HepG2 (cell line): ENCODE results near the gene RABGAP1L. TPM values are rescaled to one million over a fixed set of nuclear protein-coding genes. Genes with fewer than 3 reads are reported as not detected.
A peak's percentile ranks its signal among the peaks of the same experiment; 100 is the strongest.

Source experiments
- ATAC-seq: fragments of 200-7000 bp; cut with Tn5 transposase; 3 replicates; pipeline ENCODE4 v1.9.1; 2020; ENCODE audit warnings: mild to moderate bottlenecking, moderate library complexity
- BruUV-seq: library from RNA; stranded (reverse); fragments of 400-500 nt; replicated peaks from 2 replicates; lab custom pipeline; 2021; lab: Mats Ljungman, UMichigan
- CTCF ChIA-PET: fragments of 300-600 bp; formaldehyde crosslinking; extraction: SDS; loops from one replicate; lab custom pipeline; 2021; ENCODE audit warnings: low total read pairs, inconsistent platforms, low intra/inter-chr PET ratio; lab: Yijun Ruan, JAX
- POLR2A ChIA-PET: fragments of 350-600 bp; sonication (Branson Sonifier 250); formaldehyde crosslinking; loops from one replicate; lab custom pipeline; 2020; ENCODE audit warnings: antibody characterized with exemption, inconsistent platforms; lab: Yijun Ruan, JAX
- DNase-seq: peaks from one replicate; pipeline ENCODE4 v3.0.0-alpha.2; 2015; ENCODE audit warnings: low spot score
- FAIRE-seq: peaks from 3 replicates; lab custom pipeline; 2011; peaks lifted over from hg19 to GRCh38; lab: Jason Lieb, UNC
- H2AFZ ChIP-seq: one replicate; pipeline ENCODE4 v1.6.1; 2011; ENCODE audit warnings: low read length, inconsistent platforms
- H3K27ac ChIP-seq: fragments of 300-600 bp; 3 replicates; pipeline ENCODE4 v1.8.0; 2011; ENCODE audit warnings: mixed run types, mild to moderate bottlenecking, mixed read lengths, low read length, inconsistent platforms; ENCODE audit not compliant: insufficient read depth; ENCODE audit errors: extremely low read length
- H3K27me3 ChIP-seq, 2 experiments: fragments of 200-600 bp in 1 of 2; 2 replicates in 1 of 2; 3 replicates in 1 of 2; pipeline versions ENCODE4 v1.6.0 to v1.8.0; 2011; ENCODE audit warnings: low read length in 2 of 2, mild to moderate bottlenecking in 2 of 2, moderate library complexity in 2 of 2, inconsistent platforms in 1 of 2; ENCODE audit not compliant: insufficient read depth in 2 of 2, control insufficient read depth in 1 of 2
- H3K36me3 ChIP-seq, 2 experiments: fragments of 200-600 bp in 1 of 2; replicated peaks in 1 of 2; 2 replicates in 1 of 2; 3 replicates in 1 of 2; pipeline versions ENCODE4 v1.5.1 to v1.8.0; 2011; ENCODE audit warnings: low read length in 2 of 2, inconsistent platforms in 1 of 2; ENCODE audit not compliant: insufficient read depth in 2 of 2, control insufficient read depth in 1 of 2
- H3K4me1 ChIP-seq: 2 replicates; pipeline ENCODE4 v1.5.1; 2012; ENCODE audit warnings: low read length, inconsistent platforms; ENCODE audit not compliant: insufficient read depth
- H3K4me2 ChIP-seq: 2 replicates; pipeline ENCODE4 v1.6.0; 2011; ENCODE audit warnings: low read depth, low read length, inconsistent platforms
- H3K4me3 ChIP-seq, 3 experiments: fragments of 200-600 bp in 1 of 3; sonication (generic), shearing (Covaris generic) in 1 of 3; replicated peaks in 1 of 3; 2 replicates each; pipeline ENCODE4 v1.5.1; 2011 to 2016; ENCODE audit warnings: low read length in 3 of 3, inconsistent platforms in 2 of 3, low read depth in 2 of 3, mild to moderate bottlenecking in 2 of 3, control low read depth in 1 of 3, mixed read lengths in 1 of 3; ENCODE audit not compliant: insufficient read depth in 1 of 3
- H3K79me2 ChIP-seq: one replicate; pipeline ENCODE4 v1.6.1; 2011; ENCODE audit warnings: low read length, inconsistent platforms; ENCODE audit not compliant: insufficient read depth
- H3K9ac ChIP-seq: 2 replicates; pipeline ENCODE4 v1.6.0; 2011; ENCODE audit warnings: mild to moderate bottlenecking, low read depth, low read length, inconsistent platforms; ENCODE audit not compliant: insufficient read depth
- H3K9me3 ChIP-seq: 2 replicates; pipeline ENCODE4 v1.5.1; 2012; ENCODE audit warnings: mild to moderate bottlenecking, low read length
- H4K20me1 ChIP-seq: 2 replicates; pipeline ENCODE4 v1.6.0; 2011; ENCODE audit warnings: inconsistent platforms, mild to moderate bottlenecking, low read length, moderate library complexity; ENCODE audit not compliant: insufficient read depth
- BCL6 ChIP-seq: IDR thresholded peaks from 2 replicates; pipeline ENCODE4 v1.6.1; 2016; ENCODE audit warnings: missing genetic modification reagents, missing compliant biosample characterization
- CREB1 ChIP-seq, 2 experiments: fragments of 450-650 bp in 1 of 2; IDR thresholded peaks; 2 replicates each; pipeline ENCODE4 v1.6.1; 2016 to 2017; ENCODE audit warnings: control low read depth in 1 of 2, mild to moderate bottlenecking in 1 of 2, missing compliant biosample characterization in 1 of 2, missing genetic modification characterization in 1 of 2
- FOXC1 ChIP-seq: sonication (generic); formaldehyde crosslinking; IDR thresholded peaks from 2 replicates; pipeline ENCODE4 v1.8.0; 2022; ENCODE audit warnings: mild to moderate bottlenecking, missing genetic modification reagents, borderline replicate concordance
- GABPA ChIP-seq, 2 experiments: IDR thresholded peaks; 2 replicates each; pipeline ENCODE4 v1.6.1; 2011 to 2016; ENCODE audit warnings: low read depth in 2 of 2, low read length in 1 of 2, missing biosample characterization in 1 of 2, missing genetic modification characterization in 1 of 2
- KLF13 ChIP-seq: sonication (generic); formaldehyde crosslinking; IDR thresholded peaks from 2 replicates; pipeline ENCODE4 v1.4.0; 2020; ENCODE audit warnings: mild to moderate bottlenecking, missing genetic modification reagents
- POGZ ChIP-seq: sonication (generic); formaldehyde crosslinking; IDR thresholded peaks from 2 replicates; pipeline ENCODE4 v1.4.0; 2020; ENCODE audit warnings: mild to moderate bottlenecking, missing genetic modification reagents
- SALL1 ChIP-seq: sonication (generic); formaldehyde crosslinking; IDR thresholded peaks from 2 replicates; pipeline ENCODE4 v1.8.0; 2022; ENCODE audit warnings: mild to moderate bottlenecking, missing genetic modification reagents
- SMAD3 ChIP-seq: sonication (generic); formaldehyde crosslinking; IDR thresholded peaks from 2 replicates; pipeline ENCODE4 v1.4.0; 2020; ENCODE audit warnings: missing genetic modification reagents
- SOX6 ChIP-seq, 2 experiments: fragments of 450-650 bp in 1 of 2; sonication (generic) in 1 of 2; formaldehyde crosslinking in 1 of 2; IDR thresholded peaks; 2 replicates each; pipeline versions ENCODE4 v1.4.0 to v1.6.1; 2017 to 2020; ENCODE audit warnings: antibody characterized with exemption in 1 of 2, mild to moderate bottlenecking in 1 of 2, missing genetic modification reagents in 1 of 2
- ZNF451 ChIP-seq: sonication (generic); formaldehyde crosslinking; IDR thresholded peaks from 2 replicates; pipeline ENCODE4 v1.5.0; 2020; ENCODE audit warnings: mild to moderate bottlenecking, missing genetic modification reagents
- ZNF570 ChIP-seq: sonication (generic); formaldehyde crosslinking; IDR thresholded peaks from 2 replicates; pipeline ENCODE4 v1.4.0; 2020; ENCODE audit warnings: mild to moderate bottlenecking, missing genetic modification reagents, borderline replicate concordance
- ZNF768 ChIP-seq: sonication (generic); formaldehyde crosslinking; IDR thresholded peaks from 2 replicates; pipeline ENCODE4 v1.4.0; 2020; ENCODE audit warnings: missing genetic modification reagents
- WGBS: methylation state at CpG from one replicate; pipeline ENCODE4 v1.1.6; 2017; ENCODE audit warnings: low lambda C conversion rate; 5-methylcytosine and 5-hydroxymethylcytosine counted together
- in situ Hi-C: cut with HindIII; loops from 2 replicates; pipeline ENCODE4 v1.10.0; 2017; ENCODE audit warnings: low pct_unique_long_range_greater_than_20kb; ENCODE audit not compliant: extremely low pct_ligation_motif_present
- intact Hi-C: fragments of 100-400 bp; cut with micrococcal nuclease; formaldehyde crosslinking; loops from one replicate; pipeline ENCODE4 v1.10.0; 2022; ENCODE audit not compliant: unreplicated experiment
- polyA plus RNA-seq, 8 experiments: library from polyadenylated mRNA; depleted of rRNA in 3 of 8; stranded (reverse) in 7 of 8; unstranded in 1 of 8; fragments of >200 nt; fragmentation: Illumina TruSeq in 4 of 8; extraction: Trizol in 4 of 8; gene quantifications; 2 replicates each; pipeline versions ENCODE4 v1.2.1 to v1.2.3, GENCODE V29; 2011 to 2016; ENCODE audit warnings: low read depth in 4 of 8, missing spikeins in 1 of 8, mixed read lengths in 1 of 8; ENCODE audit not compliant: insufficient read depth in 1 of 8
- total RNA-seq, 5 experiments: library from RNA; depleted of rRNA; stranded (reverse); fragments of >200 nt; fragmentation: Illumina TruSeq; extraction: Trizol; gene quantifications; 2 replicates each; pipeline ENCODE4 v1.2.3, GENCODE V29; 2016; ENCODE audit warnings: low read depth in 1 of 5
- TF ChIP-seq, protein P1 (sequence below): sonication (generic); formaldehyde crosslinking; IDR thresholded peaks from 2 replicates; pipeline ENCODE4 v1.9.0; 2021; ENCODE audit warnings: missing genetic modification reagents, borderline replicate concordance
- TF ChIP-seq, protein P2 (sequence below): sonication (generic); formaldehyde crosslinking; IDR thresholded peaks from 2 replicates; pipeline ENCODE4 v1.4.0; 2020; ENCODE audit warnings: missing genetic modification reagents

The RABGAP1L gene
- total and polyA plus RNA-seq, 2 of the 13 experiments (the other 11 are each of a cell fraction or from before 2014, with no cell fraction given) = 7.9 to 22.6 TPM

DNA sequence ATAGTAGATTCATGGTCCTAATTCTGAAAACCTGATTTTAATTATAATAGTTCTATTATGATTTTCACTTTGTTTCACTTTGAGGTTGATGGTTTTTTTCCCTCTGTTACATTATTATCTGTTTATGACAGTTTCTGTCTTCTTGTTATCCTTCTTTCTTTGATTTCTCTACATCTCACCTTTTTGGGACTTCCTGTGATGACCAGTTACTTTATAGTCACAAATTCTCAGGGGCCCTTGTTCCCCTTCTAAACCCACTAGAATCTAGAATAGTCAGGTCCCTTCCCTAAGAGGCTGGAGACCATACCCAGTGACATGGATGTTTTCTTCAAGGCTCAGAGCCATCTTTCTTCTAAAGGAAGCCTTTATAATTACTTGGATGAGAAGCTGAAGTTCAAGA is 526.9 kb downstream of the RABGAP1L start:
- H4K20me1 ChIP-seq = no peaks in the 10 kb centered on the region
- CTCF ChIA-PET = no interaction called here
- intact Hi-C loops (no loop called here), in situ Hi-C loops (no loop called here)
- no peaks in the 10 kb centered on the region for H3K27me3 ChIP-seq
- TF ChIP-seq KLF13 (CRISPR knock-in tag) = no peak
- TF ChIP-seq, protein P1, sequence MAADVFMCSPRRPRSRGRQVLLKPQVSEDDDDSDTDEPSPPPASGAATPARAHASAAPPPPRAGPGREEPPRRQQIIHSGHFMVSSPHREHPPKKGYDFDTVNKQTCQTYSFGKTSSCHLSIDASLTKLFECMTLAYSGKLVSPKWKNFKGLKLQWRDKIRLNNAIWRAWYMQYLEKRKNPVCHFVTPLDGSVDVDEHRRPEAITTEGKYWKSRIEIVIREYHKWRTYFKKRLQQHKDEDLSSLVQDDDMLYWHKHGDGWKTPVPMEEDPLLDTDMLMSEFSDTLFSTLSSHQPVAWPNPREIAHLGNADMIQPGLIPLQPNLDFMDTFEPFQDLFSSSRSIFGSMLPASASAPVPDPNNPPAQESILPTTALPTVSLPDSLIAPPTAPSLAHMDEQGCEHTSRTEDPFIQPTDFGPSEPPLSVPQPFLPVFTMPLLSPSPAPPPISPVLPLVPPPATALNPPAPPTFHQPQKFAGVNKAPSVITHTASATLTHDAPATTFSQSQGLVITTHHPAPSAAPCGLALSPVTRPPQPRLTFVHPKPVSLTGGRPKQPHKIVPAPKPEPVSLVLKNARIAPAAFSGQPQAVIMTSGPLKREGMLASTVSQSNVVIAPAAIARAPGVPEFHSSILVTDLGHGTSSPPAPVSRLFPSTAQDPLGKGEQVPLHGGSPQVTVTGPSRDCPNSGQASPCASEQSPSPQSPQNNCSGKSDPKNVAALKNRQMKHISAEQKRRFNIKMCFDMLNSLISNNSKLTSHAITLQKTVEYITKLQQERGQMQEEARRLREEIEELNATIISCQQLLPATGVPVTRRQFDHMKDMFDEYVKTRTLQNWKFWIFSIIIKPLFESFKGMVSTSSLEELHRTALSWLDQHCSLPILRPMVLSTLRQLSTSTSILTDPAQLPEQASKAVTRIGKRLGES (CRISPR knock-in tag) = no peak
- no peak for TF ChIP-seq ZNF768 (CRISPR knock-in tag)
- POLR2A ChIA-PET = no interaction called here
- no peak overlapping the region for H3K4me3 ChIP-seq
- DNase-seq (no peak), ATAC-seq (no peak), FAIRE-seq (no peak)
- H3K4me1 ChIP-seq = peaks cover 51% of the 10 kb centered on the region
- H3K27ac ChIP-seq = no peak overlapping the region
- no peaks in the 10 kb centered on the region for H3K9me3 ChIP-seq
- H2AFZ ChIP-seq = no peak overlapping the region
- no peak overlapping the region for H3K9ac ChIP-seq
- no peak overlapping the region for H3K4me2 ChIP-seq
- BruUV-seq = no TSS peak
- no peaks in the 10 kb centered on the region for H3K36me3 ChIP-seq
- H3K79me2 ChIP-seq = no peaks in the 10 kb centered on the region

DNA sequence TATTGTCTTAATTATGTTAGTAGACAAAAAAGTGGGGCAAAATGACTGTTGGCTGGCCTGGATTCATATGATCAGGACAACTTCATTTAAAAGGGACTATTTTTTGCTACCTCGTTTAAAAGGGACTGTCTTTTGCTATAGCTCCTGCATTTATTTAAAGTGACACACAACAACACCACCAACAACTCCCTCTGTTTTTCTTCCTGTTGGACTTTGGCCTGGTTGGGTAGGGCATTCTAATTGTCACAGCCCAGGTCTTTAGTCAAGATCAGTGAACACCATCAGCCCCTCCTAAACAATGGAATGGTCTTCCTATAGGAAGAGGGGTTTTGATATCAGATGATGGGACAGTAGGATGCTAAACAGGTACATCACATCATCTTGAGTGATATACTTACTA is 530.2 kb downstream of the RABGAP1L start:
- peak overlapping the region; percentile 25; the same call in 1 of the 2 replicates for H3K9ac ChIP-seq
- peak overlapping the region; percentile 54 for H2AFZ ChIP-seq
- ATAC-seq (peak; percentile 74), DNase-seq (peak; percentile 75), FAIRE-seq (peak; percentile 73)
- peak overlapping the region; percentile 71 for H3K27ac ChIP-seq
- peak overlapping the region; percentile 70 for H3K4me2 ChIP-seq
- no peak overlapping the region for H3K4me3 ChIP-seq
- BruUV-seq = no TSS peak
- 0% methylated on average over 1 of the region's 1 CpG for WGBS
- H3K9me3 ChIP-seq = no peaks in the 10 kb centered on the region
- H3K4me1 ChIP-seq = peaks cover 48% of the 10 kb centered on the region
- CTCF ChIA-PET = no interaction called here
- no peaks in the 10 kb centered on the region for H3K79me2 ChIP-seq
- no peaks in the 10 kb centered on the region for H4K20me1 ChIP-seq
- in situ Hi-C loops = no loop called here
- intact Hi-C loops = no loop called here
- H3K36me3 ChIP-seq = no peaks in the 10 kb centered on the region
- POLR2A ChIA-PET = no interaction called here
- H3K27me3 ChIP-seq = no peaks in the 10 kb centered on the region
- TF ChIP-seq, protein P2, sequence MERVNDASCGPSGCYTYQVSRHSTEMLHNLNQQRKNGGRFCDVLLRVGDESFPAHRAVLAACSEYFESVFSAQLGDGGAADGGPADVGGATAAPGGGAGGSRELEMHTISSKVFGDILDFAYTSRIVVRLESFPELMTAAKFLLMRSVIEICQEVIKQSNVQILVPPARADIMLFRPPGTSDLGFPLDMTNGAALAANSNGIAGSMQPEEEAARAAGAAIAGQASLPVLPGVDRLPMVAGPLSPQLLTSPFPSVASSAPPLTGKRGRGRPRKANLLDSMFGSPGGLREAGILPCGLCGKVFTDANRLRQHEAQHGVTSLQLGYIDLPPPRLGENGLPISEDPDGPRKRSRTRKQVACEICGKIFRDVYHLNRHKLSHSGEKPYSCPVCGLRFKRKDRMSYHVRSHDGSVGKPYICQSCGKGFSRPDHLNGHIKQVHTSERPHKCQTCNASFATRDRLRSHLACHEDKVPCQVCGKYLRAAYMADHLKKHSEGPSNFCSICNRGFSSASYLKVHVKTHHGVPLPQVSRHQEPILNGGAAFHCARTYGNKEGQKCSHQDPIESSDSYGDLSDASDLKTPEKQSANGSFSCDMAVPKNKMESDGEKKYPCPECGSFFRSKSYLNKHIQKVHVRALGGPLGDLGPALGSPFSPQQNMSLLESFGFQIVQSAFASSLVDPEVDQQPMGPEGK (CRISPR knock-in tag) = peak; percentile 44; the same call in 1 of the 2 replicates
- TF ChIP-seq GABPA (IDR thresholded peaks at IDR 0.05; ENCODE audit: low read depth, low read length) (no peak), GABPA (CRISPR knock-in tag; IDR thresholded peaks at IDR 0.05; ENCODE audit: low read depth) (peak; percentile 58; the same call in 1 of the 2 replicates), BCL6 (CRISPR knock-in tag) (0 out of 2 replicates have a peak, but pooled peaks have one; percentile 16), SOX6 (IDR thresholded peaks at IDR 0.05) (no peak), SOX6 (CRISPR knock-in tag; IDR thresholded peaks at IDR 0.05) (peak; percentile 85), SALL1 (peak; percentile 45; the same call in 1 of the 2 replicates), SMAD3 (0 out of 2 replicates have a peak, but pooled peaks have one; percentile 17), CREB1 (IDR thresholded peaks at IDR 0.05) (no peak), CREB1 (CRISPR knock-in tag; IDR thresholded peaks at IDR 0.05) (peak; percentile 37; the same call in 1 of the 2 replicates), ZNF451 (CRISPR knock-in tag) (no peak), ZNF570 (CRISPR knock-in tag) (no peak), POGZ (CRISPR knock-in tag) (peak; percentile 84), FOXC1 (no peak)
